Measurements from ENCODE around the gene OLIG1. TPM values are rescaled to one million over a fixed set of nuclear protein-coding genes. Genes with fewer than 3 reads are reported as not detected.

The OLIG1 gene
- total RNA-seq, 1 donor from 2014 or later: not detected

DNA sequence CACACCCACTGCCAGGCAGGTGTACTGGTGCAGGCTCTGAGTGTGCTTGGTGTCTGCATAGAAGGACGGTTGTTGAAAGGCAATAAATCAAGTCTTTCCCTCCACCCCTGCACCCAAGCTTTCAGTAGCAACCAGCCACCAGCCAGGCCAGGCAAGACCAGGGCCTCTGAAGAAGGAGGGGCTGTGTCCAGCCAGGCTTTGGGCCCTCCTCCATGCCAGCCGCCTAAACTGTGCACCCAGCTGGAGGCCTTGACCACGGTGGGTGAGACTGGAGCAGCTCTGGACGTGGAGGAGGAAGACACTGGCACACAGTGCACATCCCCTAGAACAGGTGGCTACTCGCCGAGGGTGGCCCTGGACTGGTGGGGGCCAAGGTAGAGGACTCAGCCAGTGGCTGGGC is 39.3 kb upstream of the OLIG1 start:
- DNase-seq (ENCODE audit: low spot score): no peak
- ATAC-seq: no peak

DNA sequence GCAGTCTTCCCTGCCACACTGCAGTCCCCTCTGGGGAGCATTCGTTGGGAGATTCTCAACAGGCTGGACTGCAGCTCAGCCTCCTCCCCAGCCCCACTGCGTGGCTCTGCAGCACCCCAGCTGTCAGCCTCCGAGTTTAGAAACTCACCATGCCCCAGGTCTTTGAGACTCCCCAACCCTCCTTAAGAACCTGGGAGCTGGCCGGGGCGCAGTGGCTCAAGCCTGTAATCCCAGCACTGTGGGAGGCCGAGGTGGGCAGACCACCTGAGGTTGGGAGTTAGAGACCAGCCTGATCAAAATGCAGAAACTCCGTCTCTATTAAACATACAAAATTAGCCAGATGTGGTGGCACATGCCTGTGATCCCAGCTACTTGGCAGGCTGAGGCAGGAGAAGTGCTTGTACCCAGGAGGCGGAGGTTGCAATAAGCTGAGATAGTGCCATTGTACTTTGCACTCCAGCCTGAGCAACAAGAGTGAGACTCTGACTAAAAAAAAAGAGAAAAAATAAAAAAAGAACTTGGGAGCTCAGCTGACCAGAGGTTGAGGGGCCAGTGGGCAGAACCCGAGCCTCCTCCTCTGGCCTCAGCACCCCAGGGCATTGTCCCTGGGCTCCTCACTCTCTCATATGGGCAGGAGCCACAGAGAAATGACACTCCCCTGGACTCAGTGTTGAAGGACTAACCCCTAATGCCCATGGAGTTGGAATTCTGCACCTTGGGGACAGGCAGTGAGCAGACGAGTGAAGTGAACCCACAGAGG is 38.6 kb upstream of the OLIG1 start:
- peak; percentile 31 for ATAC-seq

DNA sequence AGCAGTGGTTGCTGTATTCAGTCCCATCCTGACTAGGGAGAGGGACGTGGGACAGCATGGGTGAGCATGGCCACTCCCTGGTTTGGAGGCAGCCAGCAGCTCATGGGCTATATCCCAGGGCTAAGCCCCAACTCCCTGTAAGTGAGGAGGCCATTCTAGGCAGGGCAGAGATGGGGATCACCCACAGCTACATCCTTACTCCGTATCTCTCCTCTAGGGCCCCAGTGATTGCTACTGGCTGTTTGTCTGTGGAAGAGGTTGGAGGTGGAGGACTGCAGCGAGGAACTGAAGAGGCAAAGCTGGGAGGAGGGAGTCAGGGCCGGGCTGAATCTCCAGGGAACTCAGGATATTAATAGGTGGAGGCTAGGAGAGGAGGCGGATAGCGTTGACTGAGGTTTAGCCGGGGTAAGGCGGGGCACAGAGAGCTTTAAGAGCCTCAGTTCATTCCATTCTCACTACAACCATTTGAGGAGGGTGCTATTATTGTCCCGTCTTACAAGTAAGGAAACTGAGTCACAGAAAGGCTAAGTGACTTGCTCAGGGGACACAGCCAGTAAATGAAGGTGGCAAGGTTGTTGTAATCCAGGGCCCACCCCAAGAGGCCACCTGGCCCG is 37.4 kb upstream of the OLIG1 start:
- ATAC-seq (no peak), DNase-seq (ENCODE audit: low spot score) (no peak)

More for the DNA sequence above, 38.6 kb upstream of the OLIG1 start:
- no peak for DNase-seq (ENCODE audit: low spot score)

DNA sequence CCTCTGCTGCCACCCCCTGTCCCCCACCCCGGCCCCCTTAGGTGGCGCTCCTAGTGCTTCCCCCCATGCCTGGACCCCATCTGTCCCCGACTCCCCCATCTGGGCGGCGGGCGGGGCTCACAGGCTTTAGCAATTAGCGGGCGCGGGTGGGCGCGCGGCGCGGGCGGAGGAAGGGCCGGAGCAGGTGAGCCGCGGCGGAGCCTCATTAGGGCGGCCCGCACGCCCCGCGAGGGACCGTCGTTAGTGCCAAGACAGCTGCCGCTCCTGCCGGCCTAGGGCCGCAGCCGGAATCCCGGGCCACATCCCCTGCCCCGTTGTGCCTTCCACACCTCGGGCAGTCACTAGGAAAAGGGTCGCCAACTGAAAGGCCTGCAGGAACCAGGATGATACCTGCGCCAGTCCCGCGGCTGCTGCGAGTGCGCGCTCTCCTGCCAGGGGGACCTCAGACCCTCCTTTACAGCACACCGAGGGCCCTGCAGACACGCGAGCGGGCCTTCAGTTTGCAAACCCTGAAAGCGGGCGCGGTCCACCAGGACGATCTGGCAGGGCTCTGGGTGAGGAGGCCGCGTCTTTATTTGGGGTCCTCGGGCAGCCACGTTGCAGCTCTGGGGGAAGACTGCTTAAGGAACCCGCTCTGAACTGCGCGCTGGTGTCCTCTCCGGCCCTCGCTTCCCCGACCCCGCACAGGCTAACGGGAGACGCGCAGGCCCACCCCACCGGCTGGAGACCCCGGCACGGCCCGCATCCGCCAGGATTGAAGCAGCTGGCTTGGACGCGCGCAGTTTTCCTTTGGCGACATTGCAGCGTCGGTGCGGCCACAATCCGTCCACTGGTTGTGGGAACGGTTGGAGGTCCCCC is 36.6 kb upstream of the OLIG1 start:
- no peak for ATAC-seq

DNA sequence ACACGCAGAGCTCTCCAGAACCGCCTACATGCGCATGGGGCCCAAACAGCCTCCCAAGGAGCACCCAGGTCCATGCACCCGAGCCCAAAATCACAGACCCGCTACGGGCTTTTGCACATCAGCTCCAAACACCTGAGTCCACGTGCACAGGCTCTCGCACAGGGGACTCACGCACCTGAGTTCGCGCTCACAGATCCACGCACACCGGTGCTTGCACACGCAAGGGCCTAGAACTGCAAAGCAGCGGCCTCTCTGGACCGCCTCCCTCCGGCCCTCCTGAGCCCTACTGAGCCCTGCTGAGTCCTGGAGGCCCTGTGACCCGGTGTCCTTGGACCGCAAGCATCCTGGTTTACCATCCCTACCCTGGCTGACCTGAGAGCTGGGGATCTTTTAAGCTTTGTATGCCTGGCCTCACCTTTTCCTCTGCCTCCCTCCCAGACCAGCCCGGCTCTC is 36.0 kb upstream of the OLIG1 start:
- ATAC-seq: no peak
- DNase-seq (ENCODE audit: low spot score): no peak

More for the DNA sequence above, 36.6 kb upstream of the OLIG1 start:
- DNase-seq (ENCODE audit: low spot score): no peak

DNA sequence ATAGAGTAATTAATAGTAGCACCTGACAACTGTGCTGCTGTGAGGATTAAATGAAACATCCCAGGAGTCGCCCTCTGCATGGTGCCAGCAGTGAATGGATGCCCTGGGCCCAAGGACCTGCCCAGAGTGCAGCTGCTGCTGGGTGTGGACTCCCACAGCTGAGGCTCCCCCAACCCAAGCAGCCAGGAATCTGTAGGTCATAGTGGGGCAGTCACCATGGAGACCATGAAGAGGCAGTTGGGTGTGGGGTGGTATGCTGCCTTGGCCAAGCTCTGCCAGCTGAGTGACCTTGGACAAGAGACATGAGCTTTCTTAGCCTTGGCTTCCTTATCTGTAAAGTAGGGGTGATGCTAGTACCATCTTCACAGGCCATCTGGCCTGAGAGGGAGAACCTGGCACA is 34.8 kb upstream of the OLIG1 start:
- ATAC-seq (no peak), DNase-seq (ENCODE audit: low spot score) (no peak)

DNA sequence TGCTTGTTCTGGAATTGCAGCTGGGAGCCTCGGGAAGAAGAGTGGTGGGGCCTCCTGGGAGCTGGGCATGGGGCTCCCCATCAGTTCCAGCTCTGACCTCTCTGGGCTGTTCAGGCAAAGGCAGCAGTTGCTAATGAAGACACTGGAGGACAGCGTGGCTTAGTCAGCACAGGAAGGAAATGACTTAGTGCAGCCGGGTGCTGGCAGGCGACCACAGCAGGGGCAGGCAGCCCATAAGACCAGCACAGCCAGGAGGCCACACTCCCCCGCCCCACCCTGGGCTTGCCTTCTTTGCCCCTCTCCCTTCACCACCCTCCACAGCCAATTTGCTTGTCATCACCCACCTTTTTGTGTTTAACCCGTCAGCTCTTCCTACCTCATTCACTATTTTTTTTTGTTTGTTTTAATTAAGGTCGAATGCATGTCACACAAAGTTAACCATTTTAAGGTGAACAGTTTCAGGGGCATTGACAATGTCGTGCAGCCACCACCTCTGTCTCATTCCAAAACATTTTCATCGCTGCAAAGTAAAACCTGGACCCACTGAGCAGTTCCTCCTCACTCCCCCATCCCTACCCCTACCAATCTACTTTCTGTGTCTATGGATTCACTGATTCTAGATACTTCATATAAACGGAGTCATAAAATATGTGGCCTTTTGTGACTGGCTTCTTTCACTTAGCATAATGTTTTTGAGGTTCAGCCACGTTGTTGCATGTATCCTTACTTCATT is 33.3 kb upstream of the OLIG1 start:
- DNase-seq (ENCODE audit: low spot score) (no peak), ATAC-seq (peak; percentile 49)

DNA sequence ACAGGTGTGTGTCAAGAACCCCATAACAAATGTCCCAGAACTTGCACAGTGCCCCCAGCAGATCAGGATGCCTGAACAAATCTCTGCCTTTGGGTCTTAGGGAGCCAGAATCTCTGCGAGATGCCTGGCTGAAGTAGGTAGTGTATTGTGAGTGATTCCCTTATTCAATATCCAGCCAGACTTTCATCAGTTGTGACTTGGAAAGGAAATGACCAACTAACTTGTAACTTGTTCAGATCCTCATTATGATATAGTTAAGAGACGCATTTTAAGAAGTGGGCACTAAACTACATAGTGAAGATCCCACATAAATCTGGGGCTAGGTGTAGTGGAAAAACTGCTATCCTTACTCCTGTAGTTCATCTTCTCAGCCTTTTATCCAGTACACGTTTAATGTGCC is 32.4 kb upstream of the OLIG1 start:
- ATAC-seq (no peak), DNase-seq (ENCODE audit: low spot score) (no peak)

DNA sequence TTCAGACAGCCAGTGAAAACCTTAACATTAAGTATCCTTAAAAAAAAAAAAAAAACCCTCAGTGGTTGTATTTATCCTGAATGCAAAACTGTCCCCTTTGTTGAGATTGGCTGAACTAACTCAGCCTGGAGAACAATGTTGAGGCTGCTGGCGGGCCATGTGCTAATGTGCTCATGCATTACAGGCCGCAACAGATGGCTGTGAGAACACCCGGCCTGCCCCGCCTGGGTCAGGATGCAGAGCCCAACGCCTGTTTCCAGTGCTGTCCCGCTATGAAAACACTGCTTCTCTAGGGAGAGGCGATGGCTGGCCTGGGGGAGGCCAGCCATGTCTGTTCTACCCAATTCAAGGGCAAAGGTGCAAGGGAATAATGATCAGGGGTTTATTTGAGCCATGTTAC is 30.4 kb upstream of the OLIG1 start:
- no peak for DNase-seq (ENCODE audit: low spot score)

DNA sequence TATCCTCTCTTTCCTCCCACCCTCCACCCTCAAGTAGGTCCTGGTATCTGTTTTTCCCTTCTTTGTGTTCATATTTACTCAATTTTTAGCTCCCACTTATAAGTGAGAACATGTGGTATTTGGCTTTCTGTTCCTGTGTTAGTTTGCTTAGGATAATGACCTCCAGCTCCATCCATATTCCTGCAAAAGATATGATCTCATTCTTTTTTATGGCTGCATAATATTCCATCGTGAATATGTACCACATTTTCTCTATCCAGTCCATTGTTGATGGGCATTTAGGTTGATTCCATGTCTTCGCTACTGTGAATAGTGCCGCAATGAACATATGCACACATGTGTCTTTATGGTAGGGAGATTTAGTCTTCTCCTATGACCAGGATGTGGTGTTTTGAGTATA is 29.7 kb upstream of the OLIG1 start:
- ATAC-seq: no peak
- DNase-seq (ENCODE audit: low spot score): no peak

More for the DNA sequence above, 30.4 kb upstream of the OLIG1 start:
- no peak for ATAC-seq

DNA sequence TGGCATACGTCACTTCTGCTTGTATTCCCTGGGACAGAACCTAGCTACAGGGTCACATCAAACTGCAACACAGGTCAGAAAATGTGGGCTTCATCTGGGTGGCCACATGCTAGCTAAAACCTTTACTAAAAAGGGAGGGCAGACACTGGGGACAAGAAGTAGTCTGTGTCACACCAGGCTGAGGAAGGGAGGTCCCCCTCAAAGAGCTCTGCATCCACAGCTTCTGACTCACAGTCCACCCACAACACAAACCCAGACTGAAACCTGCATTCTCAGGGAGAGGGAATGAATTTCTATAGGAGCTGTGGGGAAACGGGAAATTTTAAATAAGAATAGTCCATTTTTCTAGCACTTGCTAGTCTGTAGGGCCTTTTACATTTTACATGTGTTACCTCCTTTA is 28.0 kb upstream of the OLIG1 start:
- ATAC-seq: no peak
- DNase-seq (ENCODE audit: low spot score): no peak

DNA sequence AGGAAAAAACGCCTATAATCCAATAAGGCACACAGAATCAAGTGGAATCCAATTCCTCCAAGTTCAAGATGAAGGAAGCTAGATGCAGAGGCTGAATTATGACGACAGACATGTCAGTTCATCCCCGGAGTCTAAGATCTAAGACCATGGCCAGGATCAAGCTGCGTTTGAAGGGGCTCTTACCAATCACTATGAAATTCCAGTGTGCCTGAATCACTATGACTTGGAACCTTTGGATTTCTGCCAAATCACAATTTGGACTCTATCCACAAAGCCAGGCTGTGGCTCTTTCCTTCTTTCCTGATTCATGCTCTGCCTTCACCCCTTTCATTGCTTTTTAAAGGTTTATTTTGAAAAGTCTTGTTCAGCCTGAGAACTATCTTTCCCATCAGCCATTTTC is 27.1 kb upstream of the OLIG1 start:
- ATAC-seq (no peak), DNase-seq (ENCODE audit: low spot score) (no peak)

DNA sequence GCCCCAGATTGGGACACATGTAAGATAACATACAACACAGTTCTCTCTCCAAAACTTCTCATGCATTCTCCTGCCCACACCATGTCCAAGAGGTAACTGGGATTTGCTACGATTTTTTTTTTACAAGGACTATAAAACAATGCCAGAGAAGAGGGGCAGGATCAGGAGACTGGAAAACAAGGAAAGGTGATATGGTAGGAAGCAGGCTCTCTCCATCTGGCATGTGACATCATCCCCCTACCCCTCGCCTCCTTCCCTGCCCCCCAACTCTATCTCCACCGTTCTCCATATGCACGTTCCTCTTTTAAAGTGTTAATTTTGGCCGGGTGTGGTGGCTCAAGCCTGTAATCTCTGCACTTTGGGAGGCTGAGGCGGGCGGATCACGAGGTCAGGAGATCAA is 23.5 kb upstream of the OLIG1 start:
- no peak for ATAC-seq
- DNase-seq (ENCODE audit: low spot score): no peak

DNA sequence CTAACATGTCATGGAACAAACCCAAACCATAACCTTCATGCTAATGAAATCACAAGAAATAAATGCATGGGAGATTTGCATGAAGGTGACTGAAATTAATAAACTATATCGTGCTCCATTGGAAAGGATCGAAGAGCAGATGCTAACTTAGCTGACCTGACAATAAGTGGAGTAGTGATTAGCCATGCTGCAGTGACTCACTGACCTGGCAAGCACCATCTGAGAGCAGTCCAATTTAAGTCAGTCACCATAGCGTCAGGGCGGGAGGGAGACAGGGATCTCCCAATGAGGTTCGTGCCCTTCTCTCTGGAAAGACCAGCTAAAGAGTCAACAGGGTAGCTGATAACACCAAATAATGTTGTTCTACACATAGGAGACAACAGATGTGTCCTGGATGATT is 22.7 kb upstream of the OLIG1 start:
- no peak for DNase-seq (ENCODE audit: low spot score)
- ATAC-seq: no peak

DNA sequence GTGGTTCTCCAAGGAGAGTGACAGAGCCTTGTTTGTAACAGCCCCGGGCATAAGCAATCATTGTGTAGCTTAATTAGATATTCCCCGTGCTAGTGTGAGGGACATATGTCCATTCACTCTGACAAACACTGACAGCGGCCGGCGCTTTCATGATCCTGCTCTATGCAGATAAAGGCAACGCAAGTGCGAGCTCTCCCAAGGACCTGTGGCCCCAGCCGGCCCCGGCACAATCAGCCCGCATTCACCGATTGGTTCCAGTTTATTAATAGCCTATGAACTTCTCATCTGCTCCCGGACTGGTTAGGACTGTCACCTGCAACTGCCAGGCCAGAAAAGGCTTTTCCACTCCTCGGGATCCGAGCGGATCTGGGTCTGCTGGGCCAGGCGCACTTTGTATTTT is 18.0 kb upstream of the OLIG1 start:
- DNase-seq (ENCODE audit: low spot score) (no peak), ATAC-seq (no peak)

DNA sequence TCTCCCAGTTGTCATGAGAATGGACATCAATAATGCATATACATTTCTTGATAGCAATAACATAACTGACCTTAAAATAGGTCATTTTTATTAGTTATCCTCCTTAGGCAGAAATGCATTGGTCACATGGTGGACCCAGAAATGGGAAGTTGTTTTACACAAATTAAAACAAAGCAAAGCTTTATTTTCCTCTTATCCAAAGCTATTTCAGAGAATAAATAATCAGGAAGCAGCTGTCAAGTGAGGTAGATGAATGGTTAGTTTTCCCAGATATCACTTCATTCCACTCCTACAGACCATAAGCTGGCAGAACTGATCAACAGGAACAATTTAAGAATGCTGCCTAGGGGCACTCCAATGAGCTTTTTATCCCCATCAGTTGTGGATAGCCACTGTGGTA is 16.0 kb upstream of the OLIG1 start:
- DNase-seq (ENCODE audit: low spot score) (no peak), ATAC-seq (no peak)

DNA sequence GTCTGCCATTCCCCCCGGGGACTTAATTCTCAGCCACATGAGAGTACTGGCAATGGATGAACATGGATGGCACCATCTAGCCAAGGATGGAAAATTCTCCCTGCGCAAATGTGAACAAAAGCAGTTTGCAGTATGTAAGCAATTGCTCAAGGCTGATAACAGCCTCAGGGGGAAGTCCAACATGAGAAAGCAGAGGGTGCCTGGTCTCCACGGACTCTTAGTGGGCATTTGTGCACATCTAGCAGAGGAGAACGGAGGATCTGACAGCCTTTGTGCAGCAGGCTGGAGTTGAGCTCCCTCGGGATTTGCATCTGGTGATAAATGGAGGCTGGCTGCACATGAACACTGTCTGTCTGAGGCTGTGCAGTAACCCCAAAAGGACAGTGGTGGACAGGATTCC is 13.9 kb upstream of the OLIG1 start:
- ATAC-seq (no peak), DNase-seq (ENCODE audit: low spot score) (no peak)

DNA sequence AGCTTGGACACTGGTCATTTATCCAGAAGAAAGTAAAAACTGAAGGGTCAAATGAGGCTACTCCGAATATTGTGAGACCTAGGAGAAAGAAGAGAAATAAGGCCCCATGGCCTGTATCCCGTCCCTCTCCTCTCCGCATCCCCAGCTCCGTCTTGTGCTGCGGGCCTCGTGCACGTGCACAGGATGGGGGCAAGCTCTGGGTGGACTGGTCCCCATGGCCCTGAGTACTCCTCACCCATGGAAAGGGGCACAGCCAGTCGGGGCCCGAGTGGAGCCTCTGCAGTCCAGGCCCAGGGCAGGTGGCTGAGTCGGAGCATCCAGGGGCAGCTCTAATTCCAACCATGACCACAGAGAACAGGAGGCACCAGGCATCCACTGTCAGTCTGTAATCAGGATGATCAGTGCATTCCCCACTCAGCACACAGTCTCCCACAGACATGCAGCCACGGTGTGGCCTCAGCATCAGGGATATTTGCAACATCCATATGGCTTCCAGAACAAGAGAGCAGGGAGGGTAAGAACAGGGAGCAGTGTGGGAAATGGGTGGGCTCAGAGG is 12.5 kb upstream of the OLIG1 start:
- ATAC-seq (no peak), DNase-seq (ENCODE audit: low spot score) (no peak)

DNA sequence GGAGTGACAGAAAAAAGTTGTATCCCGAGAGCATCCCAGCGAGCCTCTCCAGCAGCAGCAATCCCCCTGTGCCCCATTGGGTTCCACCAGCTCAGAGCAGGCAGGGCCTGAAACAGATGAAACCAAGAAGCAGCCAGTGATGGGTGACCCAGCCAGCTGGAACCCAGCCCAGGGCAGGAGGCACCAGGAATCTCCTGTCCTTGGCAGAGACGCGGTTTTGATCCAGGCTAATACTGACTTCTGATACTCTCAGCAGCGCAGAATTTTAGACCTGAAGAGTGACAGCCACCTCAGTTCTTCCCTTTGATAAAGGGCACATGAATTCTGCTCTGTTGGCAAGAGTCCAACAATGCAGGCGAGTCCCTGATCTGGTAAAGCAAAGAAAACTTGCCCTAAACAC is 11.4 kb upstream of the OLIG1 start:
- DNase-seq (ENCODE audit: low spot score) (peak; percentile 86), ATAC-seq (peak; percentile 85)

DNA sequence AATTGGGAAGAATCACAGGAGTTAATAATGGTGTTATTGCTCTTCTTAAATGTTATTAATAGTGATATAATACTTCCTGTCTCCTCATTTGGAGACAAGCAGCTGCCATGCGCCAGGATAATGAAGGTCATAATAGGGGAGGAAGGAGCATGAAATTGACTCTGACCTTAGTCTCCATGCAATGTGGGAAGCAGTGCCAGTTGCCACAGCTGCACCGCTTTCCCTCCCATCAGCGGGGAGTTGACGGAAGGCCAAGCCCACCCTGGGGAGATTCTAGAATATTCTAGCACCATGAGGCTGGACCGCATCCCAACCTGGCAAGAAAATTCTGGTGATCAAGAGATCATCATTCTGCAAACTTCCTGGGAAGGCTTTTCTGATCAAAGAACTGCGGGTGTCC is 11.0 kb upstream of the OLIG1 start:
- ATAC-seq (peak; percentile 39), DNase-seq (ENCODE audit: low spot score) (no peak)

DNA sequence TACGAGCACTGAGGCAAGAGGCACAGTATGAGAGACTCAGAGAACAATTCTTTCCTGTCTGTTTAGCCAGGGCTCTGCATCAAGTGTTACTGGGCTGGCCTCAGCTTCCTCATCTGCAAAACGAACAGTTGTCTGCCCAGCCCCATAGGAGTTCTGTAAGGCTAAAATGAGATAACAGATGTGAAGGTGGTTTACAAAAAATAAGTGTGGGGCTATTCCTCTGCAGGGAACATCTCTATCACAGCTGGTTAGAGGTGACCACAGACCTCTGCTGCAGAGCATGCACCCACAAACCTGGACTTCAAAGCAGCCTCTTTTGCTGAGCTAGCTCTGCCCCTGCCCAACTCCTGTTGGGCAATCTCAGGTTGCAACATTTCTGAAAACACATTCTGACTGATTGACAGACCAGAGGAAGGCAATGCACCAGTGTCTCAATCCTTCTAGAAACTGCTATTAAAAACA is 10.5 kb upstream of the OLIG1 start:
- ATAC-seq (peak; percentile 86), DNase-seq (ENCODE audit: low spot score) (peak; percentile 80)
